Midbrain (tissue), 1 donor: ENCODE data around the gene COL8A1.

ENCODE experiments used
- DNase-seq: peaks from one replicate; lab custom pipeline; 2025; lab: John Stamatoyannopoulos, UW

COL8A1 gene

GRCh38 chr3:99674086-99674789, 35.8 kb downstream of the COL8A1 start:
- no peak for DNase-seq

GRCh38 chr3:99678023-99678422, 39.6 kb downstream of the COL8A1 start:
- no peak for DNase-seq

- DNase-seq, result no peak
Observed at GRCh38 chr3:99678896-99679295, 40.5 kb downstream of the COL8A1 start.

- no peak for DNase-seq
Observed at GRCh38 chr3:99681512-99681911, 43.1 kb downstream of the COL8A1 start.

GRCh38 chr3:99681976-99682375, 43.6 kb downstream of the COL8A1 start:
- no peak for DNase-seq

GRCh38 chr3:99683465-99683864, 45.1 kb downstream of the COL8A1 start:
- no peak for DNase-seq

GRCh38 chr3:99683876-99684275, 45.5 kb downstream of the COL8A1 start:
- no peak for DNase-seq

GRCh38 chr3:99684644-99685043, 46.2 kb downstream of the COL8A1 start:
- no peak for DNase-seq

- DNase-seq, result no peak
Observed at GRCh38 chr3:99686469-99686868, 48.1 kb downstream of the COL8A1 start.

- peak; percentile 6 for DNase-seq
Observed at GRCh38 chr3:99686955-99687612, 48.7 kb downstream of the COL8A1 start.

- no peak for DNase-seq
Observed at GRCh38 chr3:99690761-99691369, 52.5 kb downstream of the COL8A1 start.

- DNase-seq, result no peak
Observed at GRCh38 chr3:99693636-99694035, 55.2 kb downstream of the COL8A1 start.

GRCh38 chr3:99696497-99696896, 58.1 kb downstream of the COL8A1 start:
- DNase-seq, result no peak

GRCh38 chr3:99697250-99697649, 58.9 kb downstream of the COL8A1 start:
- no peak for DNase-seq

GRCh38 chr3:99698932-99699331, 60.5 kb downstream of the COL8A1 start:
- DNase-seq, result no peak

GRCh38 chr3:99699841-99700240, 61.4 kb downstream of the COL8A1 start:
- no peak for DNase-seq

- no peak for DNase-seq
Observed at GRCh38 chr3:99700631-99701268, 62.4 kb downstream of the COL8A1 start.

- no peak for DNase-seq
Observed at GRCh38 chr3:99702953-99703943, 64.9 kb downstream of the COL8A1 start.

GRCh38 chr3:99704417-99704816, 66.0 kb downstream of the COL8A1 start:
- no peak for DNase-seq

- DNase-seq, result no peak
Observed at GRCh38 chr3:99706410-99706809, 68.0 kb downstream of the COL8A1 start.

- DNase-seq, result no peak
Observed at GRCh38 chr3:99708207-99708745, 69.9 kb downstream of the COL8A1 start.
